ENCODE results near the gene GNAO1.

The GNAO1 gene

GRCh38 chr16:56226845-56227525, 35.7 kb downstream of the GNAO1 start:
- no peak overlapping the region for H3K27ac ChIP-seq
- TF ChIP-seq CTCF (conservative IDR thresholded peaks at IDR 0.05) (no peak), ZFX (IDR thresholded peaks at IDR 0.05) (no peak)

GRCh38 chr16:56227936-56228335, 36.6 kb downstream of the GNAO1 start:
- no peak overlapping the region for H3K27ac ChIP-seq
- TF ChIP-seq CTCF (conservative IDR thresholded peaks at IDR 0.05) = no peak
- no peak for TF ChIP-seq ZFX (IDR thresholded peaks at IDR 0.05)

- TF ChIP-seq CTCF (conservative IDR thresholded peaks at IDR 0.05) (no peak), ZFX (IDR thresholded peaks at IDR 0.05) (no peak)
- no peak overlapping the region for H3K27ac ChIP-seq
Observed at GRCh38 chr16:56228476-56228875, 37.2 kb downstream of the GNAO1 start.

DNA sequence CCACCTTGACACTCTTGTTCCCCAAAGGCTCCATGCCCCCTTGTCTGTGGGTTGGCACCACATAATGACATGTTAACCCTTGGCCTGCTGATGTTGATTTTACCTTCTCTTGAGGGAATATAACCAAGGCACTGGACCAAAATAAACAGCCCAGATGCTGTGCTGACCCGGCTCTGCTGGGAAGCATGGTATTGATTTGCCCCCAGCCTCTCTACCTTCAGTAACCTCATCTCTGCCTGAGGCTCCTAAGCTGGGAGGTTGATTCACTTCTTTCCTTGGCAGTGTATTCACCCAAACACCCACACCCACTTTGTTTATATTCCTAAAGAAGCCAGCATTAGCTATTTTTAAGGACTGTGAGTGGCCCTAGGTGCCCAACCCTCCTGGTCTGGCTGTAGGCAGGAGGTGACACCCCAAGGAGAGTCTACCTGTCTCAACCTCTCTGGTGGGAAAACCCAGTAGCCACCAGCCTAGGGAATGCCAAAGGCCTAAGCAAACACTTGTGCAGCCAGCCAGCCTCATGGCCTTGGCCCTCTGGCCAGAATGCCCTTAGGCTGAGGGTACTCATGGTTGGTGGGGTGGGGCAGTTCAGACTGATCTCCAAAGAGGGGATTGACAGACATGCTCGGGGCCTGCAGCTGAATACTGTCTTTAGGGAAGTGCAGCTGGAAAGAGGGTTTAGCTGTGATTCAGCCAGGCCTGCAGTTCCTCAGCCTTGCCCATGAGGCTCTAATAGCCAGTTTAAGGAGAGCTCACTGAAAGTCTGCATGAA, 42.7 kb downstream of the GNAO1 start:
- no peak overlapping the region for H3K27ac ChIP-seq
- TF ChIP-seq ZFX (IDR thresholded peaks at IDR 0.05) (no peak), CTCF (conservative IDR thresholded peaks at IDR 0.05) (no peak)

- TF ChIP-seq ZFX (IDR thresholded peaks at IDR 0.05) (no peak), CTCF (conservative IDR thresholded peaks at IDR 0.05) (no peak)
Observed at GRCh38 chr16:56234737-56235136, 43.4 kb downstream of the GNAO1 start.

DNA sequence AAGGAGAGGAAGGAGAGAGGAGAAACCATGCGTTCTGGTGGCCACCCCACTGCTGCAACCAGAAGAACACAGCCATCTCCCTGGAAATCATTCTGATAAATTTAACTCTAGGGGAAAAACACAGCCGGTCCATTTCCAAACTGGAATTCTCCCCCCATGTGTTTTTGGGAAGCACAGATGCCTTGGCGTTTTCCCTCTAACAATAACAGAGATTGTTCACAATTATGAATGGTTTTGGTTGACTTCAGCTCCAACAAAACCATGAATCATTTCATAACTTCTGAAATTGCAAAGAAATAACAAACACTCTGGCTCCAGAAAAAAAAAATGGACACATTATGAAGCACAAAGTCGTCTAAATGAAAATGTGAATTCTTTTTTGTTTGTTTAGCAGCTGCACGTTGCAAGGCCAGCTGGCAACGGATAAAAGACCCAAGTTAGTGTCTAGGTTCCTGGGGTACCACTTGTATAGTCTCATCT, 46.2 kb downstream of the GNAO1 start:
- no peak for TF ChIP-seq ZFX (IDR thresholded peaks at IDR 0.05)

More at GRCh38 chr16:56234737-56235136, 43.4 kb downstream of the GNAO1 start:
- no peak overlapping the region for H3K27ac ChIP-seq

GRCh38 chr16:56238188-56238587, 46.9 kb downstream of the GNAO1 start:
- TF ChIP-seq CTCF (conservative IDR thresholded peaks at IDR 0.05) = no peak
- TF ChIP-seq ZFX (IDR thresholded peaks at IDR 0.05) = no peak
- no peak overlapping the region for H3K27ac ChIP-seq

More for the DNA sequence above, 46.2 kb downstream of the GNAO1 start:
- H3K27ac ChIP-seq = no peak overlapping the region
